HG03565 (cell line): Measurements from ENCODE around the gene FGFR2.
"Not testable (repeated sequence)": the region's sequence is repeated elsewhere in the genome, so short reads cannot be mapped to it uniquely, and the experiment has no call there.

Source experiments
- ATAC-seq: cut with Tn5 transposase; IDR thresholded peaks from one replicate; pipeline ENCODE4 v1.9.1; 2021; ENCODE audit warnings: mild to moderate bottlenecking, moderate library complexity; ENCODE audit not compliant: unreplicated experiment

FGFR2 gene

DNA sequence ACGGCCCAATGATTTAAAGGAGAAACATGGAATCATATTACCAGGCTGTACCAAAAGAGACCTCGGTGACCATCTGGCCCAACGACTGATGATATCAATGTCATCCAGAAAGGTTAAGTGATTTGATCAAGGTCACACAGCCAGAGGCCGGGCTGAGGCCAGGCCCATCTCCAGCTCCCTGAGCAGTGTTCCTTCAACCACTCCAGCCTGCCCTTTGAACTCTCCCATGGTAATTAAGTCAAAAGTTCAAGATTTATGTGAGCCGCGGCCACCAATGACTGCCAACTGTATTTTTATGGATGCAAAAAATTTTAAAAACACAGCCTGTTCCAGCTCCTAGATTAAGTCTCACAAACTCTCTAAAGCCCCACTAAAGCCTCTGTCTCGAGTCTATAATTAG is 41.8 kb downstream of the FGFR2 start:
- ATAC-seq: no peak

DNA sequence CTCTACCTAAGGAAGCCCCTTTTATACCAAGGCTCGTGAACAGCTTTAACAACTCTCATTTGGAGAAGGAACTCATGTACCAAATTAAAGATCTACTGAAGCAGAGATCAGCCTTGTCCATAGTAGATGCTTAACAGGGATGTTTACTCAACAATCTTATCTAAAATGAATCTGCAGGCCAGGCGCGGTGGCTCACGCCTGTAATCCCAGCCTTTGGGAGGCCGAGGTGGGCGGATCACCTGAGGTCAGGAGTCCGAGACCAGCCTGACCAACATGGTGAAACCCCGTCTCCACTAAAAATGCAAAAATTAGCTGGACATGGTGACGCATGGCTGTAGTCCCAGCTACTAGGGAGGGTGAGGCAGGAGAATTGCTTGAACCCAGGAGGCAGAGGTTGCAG is 43.3 kb downstream of the FGFR2 start:
- ATAC-seq: not testable (repeated sequence)

DNA sequence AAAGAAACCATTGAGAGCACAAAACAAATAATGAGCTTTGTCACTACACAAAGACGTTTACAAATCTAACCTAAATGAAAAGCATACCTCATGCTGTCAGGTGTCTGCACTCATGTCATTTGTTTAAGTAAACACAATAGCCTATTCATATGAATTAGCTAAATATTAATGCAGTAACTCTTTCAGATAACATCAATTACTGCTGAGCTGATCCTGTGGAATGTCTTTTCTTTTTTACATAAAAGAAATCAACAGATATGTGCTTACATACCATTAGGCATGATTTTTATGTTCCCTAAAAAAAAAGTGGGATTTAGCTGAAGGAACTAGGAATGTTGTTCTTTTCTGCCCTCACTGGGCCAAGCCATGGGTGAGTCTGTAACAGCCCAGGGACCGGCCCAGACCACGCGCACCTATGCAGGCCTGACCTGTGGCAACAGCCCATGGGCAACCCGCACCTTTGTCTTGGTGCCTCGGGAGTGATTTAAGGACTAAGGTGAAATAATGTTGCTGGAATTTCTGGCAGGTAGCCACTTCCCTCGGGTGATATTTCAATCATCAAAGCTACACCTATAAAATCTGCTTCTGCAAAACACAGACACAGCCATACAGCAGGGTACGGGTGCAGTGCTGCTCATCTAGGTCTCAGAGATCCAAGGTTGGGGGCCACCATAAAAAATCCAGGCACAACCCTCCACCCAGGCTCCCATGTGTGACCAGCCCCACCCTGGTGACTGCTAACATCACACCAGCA is 44.6 kb downstream of the FGFR2 start:
- ATAC-seq: no peak

DNA sequence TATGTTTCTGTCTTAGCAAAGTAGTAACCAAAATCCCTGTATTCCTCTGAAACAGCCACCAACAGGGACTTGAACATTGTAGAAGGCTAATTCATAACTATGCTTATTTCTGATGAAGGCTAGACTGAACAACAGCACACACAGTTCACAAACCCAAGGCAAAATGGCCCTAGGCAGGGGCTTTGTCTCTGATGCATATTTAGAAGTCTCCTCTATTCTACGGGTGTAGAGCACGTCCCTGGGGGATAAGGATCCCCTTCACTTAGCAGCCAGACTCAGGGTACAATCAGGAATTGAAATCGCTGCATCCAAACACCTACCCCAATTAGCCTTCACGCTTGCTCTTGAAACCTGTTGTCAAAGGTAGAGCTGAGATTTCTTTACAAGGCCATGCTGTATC is 45.5 kb downstream of the FGFR2 start:
- no peak for ATAC-seq

DNA sequence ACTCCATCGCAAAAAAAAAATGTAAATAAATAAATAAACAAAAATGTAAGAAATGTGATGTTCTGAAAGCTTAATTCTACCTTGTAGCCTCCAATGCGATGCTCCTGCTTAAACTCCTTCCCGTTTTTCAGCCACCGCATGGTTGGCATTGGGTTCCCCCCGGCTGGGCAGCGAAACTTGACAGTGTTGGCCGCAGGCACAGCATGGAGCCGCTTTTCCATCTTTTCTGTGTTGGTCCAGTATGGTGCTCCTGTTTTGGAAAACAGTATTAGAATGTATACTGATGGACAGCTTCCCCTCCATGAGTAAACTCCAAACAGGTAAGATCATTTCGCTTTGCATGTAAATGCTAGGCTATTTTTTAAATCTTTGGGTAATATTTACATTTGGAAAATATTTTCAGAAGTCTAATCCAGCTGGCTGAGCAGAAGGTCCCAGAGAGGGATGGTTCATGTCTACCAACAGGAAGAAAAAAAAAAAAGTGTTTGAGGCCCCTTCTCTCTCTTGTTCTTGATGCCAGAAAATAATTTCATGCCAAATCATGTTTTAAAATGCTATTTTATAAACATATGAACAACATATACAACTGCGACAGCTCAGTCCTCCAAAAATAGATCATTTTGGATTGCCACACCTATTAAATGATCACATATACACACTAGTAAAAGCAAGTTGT is 46.9 kb downstream of the FGFR2 start:
- no peak for ATAC-seq

DNA sequence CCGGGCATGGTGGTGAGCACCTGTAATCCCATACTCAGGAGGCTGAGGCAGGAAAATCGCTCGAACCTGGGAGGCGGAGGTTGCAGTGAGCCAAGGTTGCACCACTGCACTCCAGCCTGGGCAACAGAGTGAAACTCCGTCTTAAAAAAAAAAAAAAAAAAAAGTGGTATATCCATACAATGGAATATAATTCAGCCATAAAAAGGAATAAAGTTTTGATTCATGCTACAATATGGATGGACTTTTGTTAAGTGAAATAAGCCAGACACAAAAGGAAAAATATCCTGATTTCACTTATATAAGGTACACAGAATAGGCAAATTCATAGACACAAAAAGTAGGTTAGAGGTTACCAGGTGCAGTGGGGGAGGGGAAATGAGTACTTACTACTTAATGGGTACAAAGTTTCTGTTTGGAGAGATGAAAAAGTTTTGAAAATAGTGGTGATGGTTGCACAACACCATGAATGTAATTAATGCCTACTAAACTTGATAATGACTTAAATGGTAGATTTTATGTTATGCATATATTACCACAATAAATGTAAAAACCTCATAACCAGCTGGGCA is 53.9 kb downstream of the FGFR2 start:
- ATAC-seq: no peak

DNA sequence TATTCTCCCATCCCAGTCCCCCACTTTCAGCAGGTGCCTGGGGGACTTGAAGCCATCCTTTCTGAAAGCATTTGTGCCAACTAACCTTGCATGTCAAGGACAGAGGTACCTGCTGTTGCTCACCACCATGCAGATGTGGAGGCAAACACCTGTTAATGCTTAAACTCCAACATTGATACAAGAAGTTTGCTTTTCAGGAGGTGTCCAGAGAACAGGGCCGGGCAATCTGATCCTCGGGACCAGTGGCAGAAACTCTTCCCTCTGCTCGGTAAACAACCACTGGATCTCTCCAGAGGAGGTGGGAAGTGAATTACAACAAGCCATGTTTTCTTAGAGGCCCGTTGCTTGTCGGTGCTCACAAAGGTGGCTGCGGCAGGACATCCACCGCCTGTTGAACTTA is 54.7 kb downstream of the FGFR2 start:
- ATAC-seq: no peak

DNA sequence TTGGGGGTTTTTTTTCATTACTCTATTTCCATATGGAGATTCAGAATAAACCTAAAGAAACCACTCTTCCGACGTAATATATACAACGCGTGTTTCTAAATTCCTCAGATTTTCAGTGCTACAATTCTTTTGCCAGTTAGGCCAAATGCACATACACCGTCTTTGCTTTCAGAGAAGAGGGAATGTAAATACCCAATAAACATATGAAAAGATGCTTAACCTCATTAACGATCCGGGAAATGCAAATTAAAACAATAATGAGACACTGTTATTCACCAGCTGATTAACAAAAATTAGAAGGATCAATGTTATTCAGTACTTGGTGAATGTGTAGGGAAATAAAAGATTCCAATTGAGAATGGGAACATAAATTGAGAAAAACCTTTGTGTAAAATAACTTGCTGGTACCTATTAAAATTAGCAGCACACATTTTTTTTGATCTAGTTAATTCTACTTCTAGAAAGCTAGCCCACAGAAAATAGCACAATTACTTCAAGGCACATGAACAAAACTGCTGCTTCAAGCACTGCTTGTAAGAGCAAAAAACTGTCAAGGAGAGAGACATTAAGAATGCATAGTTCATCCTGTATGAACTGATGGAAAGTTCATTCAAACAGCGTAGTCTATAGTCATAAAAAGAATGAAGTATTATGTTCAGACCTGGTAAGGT is 56.7 kb downstream of the FGFR2 start:
- no peak for ATAC-seq

DNA sequence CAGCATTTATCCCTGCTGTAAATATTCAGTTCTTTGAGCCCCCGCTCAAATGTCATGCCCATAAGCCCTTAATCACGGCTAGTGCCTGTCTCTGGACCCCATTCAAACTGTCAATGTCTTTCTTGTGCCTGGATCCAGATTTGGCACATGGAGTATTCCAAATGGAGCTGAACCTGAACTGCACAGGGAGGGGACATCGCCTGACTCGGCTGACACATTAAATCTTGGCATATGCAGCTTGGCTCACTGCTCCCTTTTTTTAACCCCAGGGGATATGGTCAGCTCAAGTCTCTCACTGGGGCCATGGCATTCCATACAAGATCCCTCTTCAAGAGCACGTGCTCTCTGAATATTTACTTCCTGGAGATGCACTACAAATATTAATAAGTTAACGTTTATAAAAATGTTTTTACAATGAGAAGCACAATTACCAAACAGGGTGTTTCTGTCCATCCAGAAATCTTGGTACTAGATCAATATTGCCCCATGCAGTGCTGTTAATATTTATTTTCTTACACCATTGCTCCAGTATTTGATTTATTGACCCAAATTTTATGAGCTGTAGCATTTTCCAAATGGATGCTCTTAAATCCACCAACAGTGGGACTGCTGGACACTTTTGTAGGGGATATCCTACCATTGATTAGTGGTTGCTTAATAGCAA is 57.4 kb downstream of the FGFR2 start:
- ATAC-seq: no peak

DNA sequence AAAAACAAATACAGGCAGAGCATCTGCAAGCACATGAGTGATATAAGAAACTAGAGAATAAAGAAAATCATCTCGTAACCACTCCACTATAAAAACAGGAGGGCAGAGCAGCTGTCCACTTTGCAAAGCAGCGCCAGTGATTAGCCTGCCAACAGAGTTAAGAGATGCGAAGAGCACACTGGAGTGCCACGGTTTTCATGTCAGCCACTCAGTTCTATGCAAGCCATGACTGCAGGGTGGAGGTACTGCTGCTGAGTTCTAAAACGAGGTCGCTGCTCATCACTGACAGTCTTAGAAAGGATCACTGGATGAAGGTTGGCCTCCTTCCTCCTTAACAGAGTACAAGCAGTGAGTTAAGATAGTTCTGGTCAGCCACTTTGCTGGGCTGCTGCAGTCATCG is 58.5 kb downstream of the FGFR2 start:
- ATAC-seq: no peak

DNA sequence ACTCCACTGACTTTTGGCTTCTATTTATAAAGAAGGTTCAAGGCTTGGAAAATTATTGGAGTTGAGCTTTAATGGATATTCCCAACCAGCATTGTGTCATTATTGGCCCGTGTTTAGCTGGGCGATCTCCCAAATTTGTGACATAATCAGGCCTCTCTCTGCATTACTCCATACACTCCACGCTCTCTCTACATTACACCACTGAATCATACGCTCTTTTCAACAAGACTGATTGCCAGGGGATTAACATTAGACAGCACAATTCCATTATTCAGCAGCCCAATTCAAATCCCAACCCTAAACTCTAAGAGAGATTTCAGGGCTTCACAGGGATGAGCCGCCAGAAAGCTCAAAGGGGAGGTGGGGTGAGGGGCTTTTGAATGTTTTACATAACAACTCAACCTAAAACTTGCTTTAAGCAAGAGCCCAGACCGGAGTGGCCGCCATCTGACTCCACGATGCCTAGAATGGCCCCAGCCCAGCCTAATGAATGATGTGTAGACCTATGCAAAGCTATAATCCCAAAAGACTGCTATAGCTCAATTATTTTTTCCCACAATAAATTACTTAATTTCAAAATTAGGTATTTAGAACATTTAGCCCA is 61.8 kb downstream of the FGFR2 start:
- no peak for ATAC-seq

DNA sequence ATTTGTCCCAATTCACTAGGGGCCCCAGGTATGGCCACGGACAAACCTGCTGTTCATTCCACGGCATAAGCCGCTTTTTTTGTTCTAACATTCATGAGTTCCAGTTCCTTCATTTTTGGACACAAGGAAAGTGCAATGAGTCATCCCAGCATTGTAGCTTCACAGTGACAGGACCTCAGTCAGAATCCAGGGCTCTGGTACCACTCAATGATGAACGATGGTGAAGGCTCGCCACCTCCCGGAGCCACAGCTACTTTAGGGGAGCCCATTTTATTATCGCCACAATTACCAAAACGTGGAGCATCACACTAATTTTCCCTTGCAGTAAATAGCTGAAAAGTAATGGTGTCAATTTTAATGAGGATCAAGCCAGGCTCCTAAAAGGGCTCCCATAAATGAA is 62.9 kb downstream of the FGFR2 start:
- ATAC-seq: no peak

DNA sequence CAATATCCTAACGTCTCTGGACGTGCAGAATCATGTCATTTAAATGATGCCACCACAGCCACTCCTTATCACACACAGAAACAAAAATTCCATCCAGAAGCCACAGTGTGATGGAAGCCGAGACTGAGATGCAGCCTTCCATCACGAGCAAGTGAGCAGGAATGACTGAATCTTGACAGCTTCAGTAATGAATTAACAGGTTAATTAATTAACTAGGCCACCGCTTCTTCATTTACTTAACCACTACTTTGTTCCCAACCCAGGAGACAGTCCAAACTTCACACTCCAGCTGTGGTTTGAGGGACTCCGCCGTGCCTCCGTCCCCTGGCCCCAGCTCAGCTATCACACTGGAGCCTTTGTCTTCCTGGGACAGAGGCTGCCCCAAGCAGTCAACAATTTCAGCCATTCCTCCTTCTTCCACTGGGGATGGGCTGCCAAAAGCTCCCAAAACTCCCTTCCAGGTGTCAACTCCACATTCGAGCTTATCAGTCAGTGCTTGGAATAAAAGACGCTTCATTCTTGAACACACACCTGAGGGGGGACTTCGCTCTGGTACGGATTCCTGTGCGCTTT is 65.9 kb downstream of the FGFR2 start:
- ATAC-seq: no peak

DNA sequence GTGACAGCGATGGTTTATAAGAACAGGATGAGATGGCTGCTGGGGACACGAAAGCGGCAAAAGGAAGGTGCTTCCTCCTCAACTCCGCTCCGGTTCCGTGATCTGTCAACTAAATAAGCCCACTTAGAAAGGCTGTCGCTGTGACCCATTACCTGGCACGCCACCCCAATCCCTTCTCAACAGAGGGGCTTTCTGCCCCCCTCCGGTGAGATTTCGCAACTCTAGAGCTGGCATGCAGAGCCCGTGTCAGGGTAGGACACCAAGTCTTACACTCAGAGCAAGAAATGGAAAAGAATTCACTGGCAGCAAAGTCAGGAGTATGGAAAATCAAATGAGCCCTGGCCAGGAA is 66.4 kb downstream of the FGFR2 start:
- no peak for ATAC-seq

DNA sequence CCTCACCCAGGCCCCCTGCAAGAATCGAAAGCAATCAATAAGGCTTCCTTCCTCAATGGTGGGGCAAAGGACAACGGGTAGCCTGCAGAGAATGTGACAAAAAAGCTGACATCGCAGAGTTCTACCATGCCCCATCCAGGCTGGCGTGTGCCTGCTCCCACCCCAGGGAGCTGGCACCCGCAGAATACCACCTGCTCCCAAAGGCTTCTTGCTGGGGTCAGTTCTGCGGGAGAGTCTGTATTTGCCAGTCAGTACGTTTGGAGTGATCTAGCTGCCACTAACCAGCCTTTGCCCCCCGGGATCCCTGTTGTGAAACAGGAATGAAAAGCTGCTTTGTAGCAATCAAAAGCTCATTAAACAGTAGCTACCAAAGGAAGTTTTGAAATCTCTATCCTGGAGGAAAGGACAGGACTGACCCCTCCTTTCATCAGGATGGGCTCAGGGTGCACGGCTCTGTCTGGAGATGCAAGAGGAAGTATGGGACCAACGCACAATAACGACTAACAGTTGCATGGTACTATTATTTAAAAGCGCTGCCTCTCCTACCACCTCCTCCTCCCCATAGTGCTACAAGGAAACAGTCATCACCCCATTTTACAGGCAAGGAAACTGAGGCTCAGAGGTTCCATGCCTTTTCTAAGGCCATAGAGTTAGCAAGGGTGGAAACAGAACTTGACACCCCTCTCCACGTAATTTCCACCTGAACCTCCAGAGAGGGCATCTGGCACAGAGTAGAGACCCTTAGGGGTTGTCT is 67.0 kb downstream of the FGFR2 start:
- ATAC-seq: no peak

DNA sequence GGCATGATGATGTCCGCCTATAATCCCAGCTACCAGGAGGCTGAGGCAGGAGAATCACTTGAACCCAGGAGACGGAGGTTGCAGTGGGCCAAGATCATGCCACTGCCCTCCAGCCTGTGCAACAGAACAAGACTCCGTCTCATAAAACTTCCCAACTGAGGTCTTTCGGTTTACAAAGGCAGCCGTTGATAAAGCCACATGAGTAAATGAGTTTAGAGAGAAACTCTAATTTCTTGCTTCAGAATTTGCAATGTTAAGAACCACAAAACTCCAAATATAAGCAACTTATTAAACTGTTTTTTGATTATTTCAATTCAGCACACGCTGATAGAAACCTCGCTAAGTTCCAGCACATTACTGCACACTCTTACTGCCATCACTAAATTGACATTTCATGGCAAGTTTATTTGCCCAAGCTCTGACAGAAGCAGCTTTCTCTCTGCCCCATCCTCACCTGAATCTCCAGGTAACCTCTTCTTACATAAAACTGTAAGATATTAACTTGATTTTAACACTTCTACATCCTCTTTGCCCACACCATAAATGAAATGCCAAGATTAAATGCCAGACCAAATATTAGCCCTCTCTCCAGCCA is 67.7 kb downstream of the FGFR2 start:
- no peak for ATAC-seq

DNA sequence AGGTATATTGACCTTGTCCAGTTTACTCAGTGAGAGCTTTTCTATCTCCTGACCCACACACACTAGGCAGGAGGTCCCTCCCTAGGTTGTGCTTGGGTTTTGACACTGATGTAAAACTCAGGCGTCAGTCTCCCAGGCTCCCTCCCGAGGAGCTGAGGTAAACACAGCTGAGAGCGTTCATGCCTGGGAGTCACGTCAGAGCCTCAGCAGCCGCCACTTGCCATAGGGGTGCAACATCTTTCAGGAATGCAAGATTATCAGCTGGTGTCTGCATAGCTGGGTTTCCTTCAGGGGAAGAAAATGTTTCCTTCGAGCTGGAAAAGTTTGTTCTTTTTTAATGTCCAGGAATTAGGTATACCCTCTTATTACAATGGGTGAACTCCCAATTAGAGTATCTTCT is 70.6 kb downstream of the FGFR2 start:
- no peak for ATAC-seq

DNA sequence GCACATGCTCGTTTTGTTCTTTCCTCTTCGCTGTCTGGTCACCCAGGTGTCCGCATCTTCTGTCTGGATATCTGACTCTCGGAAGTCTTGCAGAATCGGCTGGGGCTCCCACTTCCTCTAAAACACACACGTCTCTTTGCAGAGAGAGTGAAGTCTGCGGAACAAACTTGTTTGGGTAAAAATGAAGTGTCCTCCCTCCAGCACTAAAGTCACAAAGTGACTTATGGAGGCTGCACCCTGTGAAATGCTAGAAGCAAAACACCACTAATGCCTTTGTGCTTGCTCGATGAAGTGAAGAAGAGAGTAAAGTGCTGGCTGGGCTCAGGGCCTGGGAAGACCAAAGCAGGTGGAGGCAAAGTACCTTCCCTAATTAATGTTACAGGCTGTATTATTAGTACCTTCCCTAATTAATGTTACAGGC is 71.4 kb downstream of the FGFR2 start:
- ATAC-seq: no peak

DNA sequence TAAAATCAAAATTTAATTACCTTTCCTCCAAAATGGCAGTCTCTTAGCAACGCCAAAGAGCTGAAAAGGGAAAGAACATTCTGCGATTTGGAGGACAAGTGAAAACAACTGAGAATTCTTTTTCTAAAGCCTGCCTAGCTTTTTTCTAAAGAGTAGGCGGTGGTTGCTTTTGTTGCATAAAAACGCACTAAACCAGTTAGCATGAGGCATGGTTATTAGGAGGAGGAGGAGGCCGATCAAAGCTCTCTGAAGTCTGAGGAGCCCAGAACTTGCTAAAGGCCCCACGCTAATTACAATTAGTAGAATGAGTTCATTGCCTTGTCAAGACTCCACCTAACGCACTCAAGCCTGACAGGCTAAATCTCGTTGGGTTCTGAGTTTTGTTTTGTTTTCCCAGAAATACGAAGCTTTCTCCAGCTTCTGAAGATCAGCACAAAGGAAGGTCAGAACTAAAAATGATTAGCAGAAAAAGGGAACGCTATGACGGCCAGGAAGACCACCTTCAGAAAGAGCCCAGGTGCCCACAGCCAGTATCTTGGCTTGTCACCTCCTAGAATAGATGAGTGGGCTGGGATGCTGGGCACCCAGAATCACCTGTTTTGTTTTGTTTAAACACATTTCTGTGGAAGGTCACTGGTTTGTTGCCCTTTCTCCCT is 72.0 kb downstream of the FGFR2 start:
- no peak for ATAC-seq
